GM21526 (cell line): Measurements from ENCODE around the gene PAK5.

Experiments
- ATAC-seq: cut with Tn5 transposase; IDR thresholded peaks from one replicate; pipeline ENCODE4 v1.9.1; 2021; ENCODE audit warnings: moderate library complexity; ENCODE audit not compliant: unreplicated experiment, low FRiP score

PAK5 gene

GRCh38 chr20:9627219-9627618 lies 211.7 kb downstream of the PAK5 start:
- ATAC-seq, result no peak

- ATAC-seq, result no peak
These were observed 212.5 kb downstream of the PAK5 start for GRCh38 chr20:9626357-9626756.

GRCh38 chr20:9617940-9618339 lies 220.9 kb downstream of the PAK5 start:
- ATAC-seq, result no peak

DNA sequence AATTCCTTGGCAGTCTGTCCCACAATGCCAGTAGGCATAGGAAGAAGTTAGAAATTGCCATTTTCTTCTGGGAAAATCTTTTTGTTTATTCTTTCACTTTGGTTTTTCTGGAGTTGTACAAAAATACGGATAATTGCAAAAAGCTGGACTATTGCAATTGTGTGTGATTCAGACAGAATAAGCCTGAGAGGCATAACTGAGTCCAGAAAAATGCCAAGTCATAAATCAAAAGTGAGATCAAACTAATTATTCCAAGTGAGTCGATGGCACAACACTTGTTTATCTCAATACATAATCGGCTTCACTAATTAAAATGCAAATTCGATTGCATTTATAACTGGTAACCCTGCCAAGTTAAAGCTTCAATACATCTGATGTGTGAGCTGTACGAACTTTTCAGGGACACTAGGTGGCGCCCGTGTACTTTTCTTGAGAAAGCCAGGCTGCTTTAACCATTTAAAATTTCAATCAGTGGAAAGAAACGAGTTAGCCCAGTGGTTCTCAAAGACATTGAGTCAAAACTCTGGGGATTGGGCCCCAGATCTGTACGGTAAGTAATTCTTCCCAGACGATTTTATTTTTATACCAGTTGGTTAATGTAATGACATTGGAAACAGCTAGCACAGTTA lies 221.9 kb downstream of the PAK5 start:
- ATAC-seq, result peak; percentile 42

DNA sequence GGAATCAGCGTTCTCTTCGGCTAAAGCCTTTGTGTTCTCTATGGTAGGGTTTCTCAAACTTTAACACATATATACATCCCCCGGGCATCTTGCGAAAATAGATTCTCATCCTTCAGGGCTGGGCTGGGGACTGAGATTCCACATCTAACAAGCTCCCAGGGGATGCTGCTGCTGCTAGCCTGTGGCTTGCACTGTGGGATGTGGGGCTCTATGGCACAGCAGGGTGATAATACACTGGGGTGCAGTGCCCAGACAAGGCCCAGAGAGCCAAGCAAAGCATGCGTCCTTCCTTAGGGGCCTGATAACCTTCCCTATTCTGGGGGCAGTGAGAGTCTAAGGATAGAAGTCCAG lies 222.4 kb downstream of the PAK5 start:
- ATAC-seq, result peak; percentile 9

DNA sequence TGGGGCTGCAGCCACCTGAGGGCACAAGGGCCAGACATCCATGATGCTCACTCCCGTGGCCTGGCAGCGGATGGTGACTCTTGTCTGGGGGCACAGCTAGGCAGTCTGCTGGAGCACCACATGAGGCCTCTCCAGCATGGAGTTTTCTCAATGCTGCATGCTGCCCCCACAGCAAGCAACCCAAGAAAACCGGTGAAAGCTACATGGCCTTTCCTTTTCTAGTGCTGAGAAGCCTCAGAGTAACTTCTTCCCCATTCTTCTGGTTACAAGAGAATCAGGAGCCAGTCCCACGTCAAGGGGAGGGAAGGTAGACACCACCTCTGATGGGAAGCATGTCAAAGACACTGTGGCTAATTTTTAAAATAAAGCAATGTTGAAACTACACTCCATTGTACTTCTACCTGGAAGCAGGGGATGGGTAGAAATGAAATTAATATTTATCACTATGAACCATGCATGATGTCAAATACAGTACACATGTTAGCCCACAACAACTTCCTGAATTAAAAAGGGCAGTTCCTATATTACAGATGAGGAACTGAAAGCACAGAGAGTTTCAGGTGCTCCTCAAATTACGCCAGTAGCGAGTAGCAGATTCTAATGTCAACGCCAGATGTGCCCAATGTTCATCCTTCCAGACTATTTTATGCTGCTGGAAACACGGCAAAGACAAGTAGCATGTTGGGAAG lies 223.0 kb downstream of the PAK5 start:
- peak; percentile 99 for ATAC-seq

DNA sequence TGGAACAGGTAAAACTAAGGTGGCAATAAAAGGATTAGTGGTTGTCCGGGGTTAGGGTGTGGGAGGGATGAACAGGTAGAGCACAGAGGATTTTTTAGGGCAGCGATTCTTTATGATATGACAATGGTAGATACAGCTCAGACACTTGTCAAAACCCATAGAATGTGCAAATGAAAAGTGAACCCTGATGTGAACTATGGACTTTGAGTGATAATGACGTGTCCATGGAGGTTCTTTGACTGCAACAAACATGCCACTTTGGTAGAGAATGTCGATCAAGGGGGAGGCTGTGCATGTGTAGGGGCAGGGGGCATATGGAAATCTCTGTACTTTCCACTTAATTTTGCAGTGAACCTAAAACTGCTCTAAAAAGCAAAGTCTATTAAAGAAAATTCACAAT lies 223.8 kb downstream of the PAK5 start:
- no peak for ATAC-seq

- no peak for ATAC-seq
These were observed 225.0 kb downstream of the PAK5 start for GRCh38 chr20:9613871-9614270.

DNA sequence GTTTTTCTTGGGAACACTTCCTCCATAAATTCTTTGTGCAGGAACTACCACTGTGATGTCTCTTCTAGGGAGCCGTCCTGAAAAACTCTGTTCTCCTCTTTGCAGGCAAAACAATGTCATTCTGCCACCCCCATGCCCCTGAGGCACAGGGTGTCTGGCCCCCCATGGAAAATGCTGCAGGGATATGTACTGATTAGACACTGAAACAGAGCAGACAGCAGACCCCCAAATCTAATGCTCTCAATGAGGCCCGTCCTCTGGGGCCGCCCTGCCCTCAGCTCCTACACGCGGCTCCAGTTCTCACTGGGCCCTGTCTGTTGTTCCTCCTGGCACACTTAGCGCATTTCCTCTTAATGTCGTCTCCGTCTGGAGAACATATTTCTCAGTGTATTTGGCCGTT lies 227.0 kb downstream of the PAK5 start:
- ATAC-seq, result no peak

DNA sequence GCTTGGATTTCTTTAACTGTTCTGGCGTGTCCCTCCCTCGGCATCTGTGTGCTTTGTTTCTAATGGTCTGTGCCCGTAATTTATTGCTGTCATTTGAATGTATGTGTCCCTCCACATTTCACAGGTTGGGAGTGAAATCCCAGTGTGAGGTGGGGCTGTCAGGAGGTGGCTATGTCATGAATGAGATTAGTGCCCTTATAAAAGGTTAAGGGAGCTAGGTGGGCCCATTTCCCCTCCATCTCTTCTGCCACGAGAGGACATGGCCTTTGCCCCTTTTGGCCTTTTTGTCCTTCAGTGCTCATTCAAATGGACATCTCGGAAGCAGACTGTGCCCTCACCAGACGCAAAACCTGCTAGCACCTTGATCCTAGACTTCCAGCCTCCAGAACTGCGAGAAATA lies 228.2 kb downstream of the PAK5 start:
- ATAC-seq, result no peak

GRCh38 chr20:9609887-9610502 lies 228.9 kb downstream of the PAK5 start:
- ATAC-seq, result peak; percentile 76

- no peak for ATAC-seq
These were observed 230.1 kb downstream of the PAK5 start for GRCh38 chr20:9608639-9609340.

- no peak for ATAC-seq
These were observed 236.1 kb downstream of the PAK5 start for GRCh38 chr20:9602847-9603183.

DNA sequence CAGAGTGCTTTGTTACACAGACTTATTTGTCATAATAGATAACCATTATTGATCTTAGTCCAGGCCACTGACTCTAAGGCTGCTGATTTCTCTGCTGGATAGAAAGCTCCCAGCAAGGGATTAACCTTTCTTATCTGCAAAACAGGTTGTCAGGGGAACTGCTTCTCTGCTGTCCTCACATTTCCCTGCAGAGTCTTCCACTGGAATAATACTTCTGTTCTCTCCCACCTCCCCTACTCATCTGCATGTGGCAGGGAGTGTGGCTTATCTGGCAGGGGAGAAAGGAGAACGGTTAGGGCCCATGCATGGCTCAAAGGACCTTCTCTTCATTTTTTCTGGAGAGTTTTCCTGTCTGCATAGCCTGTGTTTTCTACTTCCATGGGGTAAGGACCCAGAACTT lies 238.3 kb downstream of the PAK5 start:
- no peak for ATAC-seq

DNA sequence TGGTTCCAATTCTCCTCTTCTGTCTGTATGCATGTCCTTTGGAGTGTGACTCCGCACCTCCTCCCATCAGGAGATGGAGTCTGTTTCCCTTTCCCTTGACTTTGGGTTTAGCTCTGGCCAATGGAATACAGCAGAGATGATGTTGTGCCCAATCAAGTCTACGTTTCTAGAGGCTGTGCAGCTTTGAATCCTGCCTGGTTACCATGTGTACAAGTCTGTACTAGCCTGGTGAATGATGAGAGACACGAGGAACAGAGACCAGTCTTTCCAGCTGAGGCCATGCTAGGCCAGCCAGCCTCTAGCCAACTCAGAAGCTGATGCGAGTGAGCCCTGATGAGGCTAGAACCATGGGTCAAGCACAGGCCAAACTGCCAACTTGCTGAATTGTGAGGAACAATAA lies 241.3 kb downstream of the PAK5 start:
- no peak for ATAC-seq

- ATAC-seq, result no peak
These were observed 243.1 kb downstream of the PAK5 start for GRCh38 chr20:9595763-9596162.

- no peak for ATAC-seq
These were observed 244.5 kb downstream of the PAK5 start for GRCh38 chr20:9594284-9594875.

GRCh38 chr20:9592419-9592818 lies 246.5 kb downstream of the PAK5 start:
- ATAC-seq, result no peak

DNA sequence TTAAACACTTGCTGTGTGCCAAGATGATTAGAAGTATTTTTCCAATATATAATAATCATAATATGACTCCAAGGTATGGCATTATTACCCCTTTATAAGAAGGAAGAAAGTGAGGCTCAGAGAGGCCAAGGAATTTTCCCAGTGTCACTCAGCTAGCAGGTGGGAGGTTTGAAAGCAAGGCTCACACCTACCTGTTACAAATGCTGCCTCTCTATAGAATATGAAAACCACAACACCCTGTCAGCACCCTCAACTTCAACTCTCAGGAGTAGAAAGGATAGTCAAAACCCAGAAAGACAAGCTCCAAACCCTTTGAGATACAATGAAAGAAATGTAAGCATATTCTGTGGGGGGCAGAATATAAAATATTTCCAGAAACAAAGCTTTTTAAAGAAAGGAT lies 247.8 kb downstream of the PAK5 start:
- no peak for ATAC-seq

DNA sequence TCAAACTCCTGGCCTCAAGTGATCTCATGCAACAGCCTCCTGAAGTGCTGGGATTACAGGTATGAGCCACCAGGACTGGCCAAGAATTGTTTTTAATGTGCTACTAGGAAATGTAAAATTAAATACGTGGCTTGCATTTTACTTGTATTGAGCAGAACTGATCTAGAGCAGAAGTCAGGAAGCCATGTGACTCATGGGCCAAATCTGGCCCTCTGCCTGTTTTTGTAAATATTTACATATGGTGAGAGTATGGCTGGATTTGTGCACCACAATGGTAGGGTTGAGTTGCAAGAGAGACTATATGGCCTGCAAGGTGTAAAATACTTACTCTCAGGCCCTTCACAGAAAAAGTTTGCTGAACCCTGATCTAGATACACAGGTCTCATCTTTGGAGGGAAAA lies 248.7 kb downstream of the PAK5 start:
- ATAC-seq, result no peak

- ATAC-seq, result no peak
These were observed 250.2 kb downstream of the PAK5 start for GRCh38 chr20:9588706-9589105.
